ENCODE results near the gene DAB1. TPM values are rescaled to one million over a fixed set of nuclear protein-coding genes. Genes with fewer than 3 reads are reported as not detected.

DAB1 gene
- total RNA-seq, 1 experiment from 2014 or later, result not detected

DNA sequence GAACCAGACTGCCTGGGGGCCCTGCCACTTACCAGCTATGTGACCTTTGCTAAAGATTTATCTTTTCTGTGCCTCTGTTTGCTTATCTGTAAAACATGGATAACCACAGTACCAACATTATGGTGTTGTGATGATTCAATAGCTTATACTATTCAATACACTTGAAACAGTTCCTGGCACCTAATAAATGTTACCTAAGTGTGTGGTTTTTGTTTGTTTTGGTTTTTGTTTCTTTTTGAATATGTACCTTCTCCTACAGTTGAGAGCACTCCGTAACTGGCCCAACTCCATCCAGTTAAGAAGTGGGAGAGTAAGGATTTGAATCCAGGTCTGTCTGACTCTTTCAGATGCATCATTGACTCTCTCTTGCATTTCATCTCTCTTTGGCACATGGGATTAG, 332.2 kb downstream of the DAB1 start (continued):
- TF ChIP-seq CTCF (IDR thresholded peaks at IDR 0.05 in 2 of 3, conservative IDR thresholded peaks at IDR 0.05 in 1 of 3; ENCODE audit: borderline replicate concordance in 1 of 3, insufficient read depth in 1 of 3, low read depth in 2 of 3, low read length in 2 of 3) (no peak), EZH2phosphoT487 (IDR thresholded peaks at IDR 0.05; ENCODE audit: borderline replicate concordance) (no peak), ZNF274 (IDR thresholded peaks at IDR 0.05; ENCODE audit: low read depth, low read length) (no peak), YY1 (IDR thresholded peaks at IDR 0.05; ENCODE audit: extremely low read depth, insufficient replicate concordance, low read depth, low read length) (no peak), CBX3 (IDR thresholded peaks at IDR 0.05; ENCODE audit: low read depth) (no peak), RAD21 (IDR thresholded peaks at IDR 0.05; ENCODE audit: low read depth) (no peak), CEBPB (IDR thresholded peaks at IDR 0.05; ENCODE audit: low read depth) (no peak), ELF1 (IDR thresholded peaks at IDR 0.05; ENCODE audit: borderline replicate concordance, low read depth) (no peak), EZH2 (IDR thresholded peaks at IDR 0.05) (no peak), POLR2AphosphoS5 (IDR thresholded peaks at IDR 0.05; ENCODE audit: low read depth, low read length) (no peak)

- BruUV-seq (replicated peaks), result no TSS peak
- RAD21 ChIA-PET (ENCODE audit: low non-redundant PET in 1 of 2, low total read pairs in 2 of 2, uncharacterized antibody in 2 of 2, unreplicated experiment in 2 of 2), result no interaction called here
- Histone ChIP-seq H3K36me3 (ENCODE audit: control insufficient read depth in 1 of 2, insufficient read depth in 2 of 2, low read length in 2 of 2) (no peaks in the 10 kb centered on the region), H3K9me2 (ENCODE audit: insufficient read depth) (no peaks in the 10 kb centered on the region), H2AFZ (ENCODE audit: low read depth, low read length, poor library complexity, severe bottlenecking) (no peak overlapping the region), H3K27ac (ENCODE audit: low read depth, low read length) (no peak overlapping the region), H3K4me2 (ENCODE audit: low read length) (no peak overlapping the region), H3K9ac (ENCODE audit: low read length) (no peak overlapping the region), H3K79me2 (ENCODE audit: insufficient read depth, low read length) (no peaks in the 10 kb centered on the region), H3K9me3 (ENCODE audit: control insufficient read depth in 1 of 2, insufficient read depth in 1 of 2, low read depth in 1 of 2, low read length in 2 of 2) (no peaks in the 10 kb centered on the region), H3K27me3 (ENCODE audit: insufficient read depth, low read length) (no peaks in the 10 kb centered on the region), H3K4me1 (ENCODE audit: control insufficient read depth in 1 of 2, insufficient read depth in 2 of 2, low read length in 2 of 2) (no peaks in the 10 kb centered on the region), H3K4me3 (replicated peaks in 1 of 2; ENCODE audit: low read depth in 1 of 2, low read length in 2 of 2) (no peak overlapping the region), H4K20me1 (ENCODE audit: insufficient read depth) (no peaks in the 10 kb centered on the region)
- ATAC-seq, result no peak
- intact Hi-C loops (cut with micrococcal nuclease), result no loop called here
- CTCF ChIA-PET, result no interaction called here
- no peak for DNase-seq (ENCODE audit: low read depth, low spot score)
- POLR2A ChIA-PET, result no interaction called here
- no peak for TF ChIP-seq MAX (IDR thresholded peaks at IDR 0.05)
- no peak for TF ChIP-seq JUND (IDR thresholded peaks at IDR 0.05)
- TF ChIP-seq CBX3 (IDR thresholded peaks at IDR 0.05; ENCODE audit: low read depth), result no peak
- no peak for TF ChIP-seq TCF7L2 (IDR thresholded peaks at IDR 0.05; ENCODE audit: borderline replicate concordance, extremely low read depth, insufficient read depth, insufficient read length)
- no peak for TF ChIP-seq POLR2AphosphoS5 (IDR thresholded peaks at IDR 0.05; ENCODE audit: low read depth, low read length)
- no peak for TF ChIP-seq ZNF274 (IDR thresholded peaks at IDR 0.05; ENCODE audit: low read depth, low read length)
- no peak for TF ChIP-seq POLR2A (IDR thresholded peaks at IDR 0.05; ENCODE audit: borderline replicate concordance, extremely low read depth, insufficient read depth, insufficient read length)
- TF ChIP-seq RAD21 (IDR thresholded peaks at IDR 0.05; ENCODE audit: low read depth), result no peak
- TF ChIP-seq ATF3 (IDR thresholded peaks at IDR 0.05), result no peak
- no peak for TF ChIP-seq FOSL1 (IDR thresholded peaks at IDR 0.05; ENCODE audit: low read depth)
- TF ChIP-seq ZFX (IDR thresholded peaks at IDR 0.05), result no peak
- no peak for TF ChIP-seq REST (IDR thresholded peaks at IDR 0.05; ENCODE audit: low read depth)
- no peak for TF ChIP-seq EZH2phosphoT487 (IDR thresholded peaks at IDR 0.05; ENCODE audit: borderline replicate concordance)
- no peak for TF ChIP-seq SRF (IDR thresholded peaks at IDR 0.05; ENCODE audit: low read depth)
- TF ChIP-seq ELF1 (IDR thresholded peaks at IDR 0.05; ENCODE audit: borderline replicate concordance, low read depth), result no peak
- TF ChIP-seq CEBPB (IDR thresholded peaks at IDR 0.05; ENCODE audit: low read depth), result no peak
These were observed 334.0 kb downstream of the DAB1 start for GRCh38 chr1:57089855-57090254.

Measured in HCT116 (cell line).